Ishikawa (cell line): ENCODE data around the gene PXDN.

Experiments
- CEBPB ChIP-seq: IDR thresholded peaks from 2 replicates; pipeline ENCODE4 v1.6.1; 2012
- CREB1 ChIP-seq: IDR thresholded peaks from 2 replicates; pipeline ENCODE4 v1.6.1; 2012; ENCODE audit warnings: low read depth
- EGR1 ChIP-seq: IDR thresholded peaks from 2 replicates; pipeline ENCODE4 v1.6.1; 2012
- EP300 ChIP-seq: IDR thresholded peaks from 2 replicates; pipeline ENCODE4 v1.6.1; 2012; ENCODE audit warnings: borderline replicate concordance
- FOXM1 ChIP-seq: IDR thresholded peaks from 2 replicates; pipeline ENCODE4 v1.6.1; 2012; ENCODE audit warnings: low read depth, borderline replicate concordance
- NFIC ChIP-seq: IDR thresholded peaks from 2 replicates; pipeline ENCODE4 v1.6.1; 2012
- RAD21 ChIP-seq: IDR thresholded peaks from 2 replicates; pipeline ENCODE4 v1.6.1; 2012; ENCODE audit warnings: low read depth
- TAF1 ChIP-seq: IDR thresholded peaks from 2 replicates; pipeline ENCODE4 v1.6.1; 2012; ENCODE audit warnings: low read depth, mild to moderate bottlenecking
- TCF12 ChIP-seq: IDR thresholded peaks from 2 replicates; pipeline ENCODE4 v1.6.1; 2012; ENCODE audit warnings: low read depth
- TEAD4 ChIP-seq: IDR thresholded peaks from 2 replicates; pipeline ENCODE4 v1.6.1; 2012
- YY1 ChIP-seq: IDR thresholded peaks from 2 replicates; pipeline ENCODE4 v1.6.1; 2012; ENCODE audit warnings: low read depth
- ZBTB7A ChIP-seq: IDR thresholded peaks from 2 replicates; pipeline ENCODE4 v1.6.1; 2012; ENCODE audit warnings: low read depth
- TF ChIP-seq, protein P1 (sequence below): IDR thresholded peaks from 2 replicates; pipeline ENCODE4 v1.6.1; 2012
- TF ChIP-seq, protein P2 (sequence below): IDR thresholded peaks from 2 replicates; pipeline ENCODE4 v1.6.1; 2012
- TF ChIP-seq, protein P3 (sequence below): IDR thresholded peaks from 2 replicates; pipeline ENCODE4 v1.6.1; 2012; ENCODE audit warnings: low read depth, mild to moderate bottlenecking

Gene PXDN

DNA sequence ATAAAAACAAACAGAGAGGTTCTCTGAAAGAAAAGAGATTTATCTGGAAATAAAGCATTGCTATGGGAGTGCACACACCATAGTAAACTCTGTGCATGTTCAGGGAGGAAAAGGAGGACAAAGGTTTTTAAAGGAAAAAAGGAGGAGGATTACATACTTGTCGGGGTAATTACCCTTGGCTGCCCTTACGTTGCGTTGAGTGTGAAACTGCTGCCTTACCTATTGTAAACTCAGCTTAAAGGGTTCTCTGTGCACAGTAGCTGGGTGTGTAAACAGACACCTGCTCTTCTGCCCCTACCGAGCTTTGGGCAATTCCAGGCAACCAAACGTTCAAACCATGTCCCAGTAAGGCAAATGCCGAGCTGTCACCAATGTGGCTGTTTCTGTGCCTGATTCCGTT, 29.6 kb upstream of the PXDN start:
- TF ChIP-seq TCF12 (no peak), NFIC (no peak), EP300 (no peak), CREB1 (no peak), TEAD4 (no peak), RAD21 (no peak), YY1 (no peak), TAF1 (no peak), FOXM1 (no peak)
- TF ChIP-seq, protein P1, sequence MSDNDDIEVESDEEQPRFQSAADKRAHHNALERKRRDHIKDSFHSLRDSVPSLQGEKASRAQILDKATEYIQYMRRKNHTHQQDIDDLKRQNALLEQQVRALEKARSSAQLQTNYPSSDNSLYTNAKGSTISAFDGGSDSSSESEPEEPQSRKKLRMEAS = no peak

DNA sequence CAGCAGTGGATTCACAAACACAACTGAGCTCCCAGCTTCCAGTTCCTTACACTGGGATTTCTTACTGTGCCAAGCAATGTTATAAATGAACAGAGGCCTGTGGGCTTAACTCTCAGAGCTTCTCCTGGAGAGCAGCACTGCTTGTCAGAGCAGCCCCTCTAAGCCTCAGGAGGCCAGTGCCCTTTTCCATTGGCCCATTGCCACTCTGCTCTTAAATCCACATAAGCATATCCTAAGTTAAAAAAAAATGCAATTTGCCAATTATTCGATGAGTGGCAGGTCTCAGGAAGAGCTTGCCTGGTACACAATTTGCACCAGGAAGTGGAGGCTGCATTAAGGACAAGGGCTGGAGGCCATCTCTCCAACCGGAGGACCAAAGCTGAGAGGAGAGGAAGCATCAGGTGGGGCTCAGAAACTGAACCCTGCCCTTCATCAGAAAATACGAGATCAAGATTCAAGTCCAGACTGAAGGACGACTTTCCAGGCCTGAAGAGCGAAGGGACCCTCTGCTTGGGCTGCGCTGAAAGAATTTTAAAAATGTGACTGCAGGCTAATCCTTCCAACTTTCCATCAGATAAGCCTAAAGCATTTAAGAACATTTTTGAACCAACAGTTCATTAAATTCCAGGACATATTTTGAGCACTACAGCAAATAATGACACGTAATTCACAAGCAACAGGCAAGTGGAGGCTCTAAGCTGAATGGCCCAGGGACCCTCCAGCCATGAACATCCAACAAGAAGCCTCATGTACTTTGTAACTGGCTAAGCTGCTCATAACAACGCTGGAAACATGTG, 28.4 kb upstream of the PXDN start:
- TF ChIP-seq NFIC = no peak
- TF ChIP-seq YY1 = no peak
- no peak for TF ChIP-seq TCF12
- no peak for TF ChIP-seq CEBPB
- TF ChIP-seq TEAD4 = no peak
- no peak for TF ChIP-seq FOXM1
- TF ChIP-seq, protein P2, sequence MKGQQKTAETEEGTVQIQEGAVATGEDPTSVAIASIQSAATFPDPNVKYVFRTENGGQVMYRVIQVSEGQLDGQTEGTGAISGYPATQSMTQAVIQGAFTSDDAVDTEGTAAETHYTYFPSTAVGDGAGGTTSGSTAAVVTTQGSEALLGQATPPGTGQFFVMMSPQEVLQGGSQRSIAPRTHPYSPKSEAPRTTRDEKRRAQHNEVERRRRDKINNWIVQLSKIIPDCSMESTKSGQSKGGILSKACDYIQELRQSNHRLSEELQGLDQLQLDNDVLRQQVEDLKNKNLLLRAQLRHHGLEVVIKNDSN = no peak
- no peak for TF ChIP-seq EGR1
- TF ChIP-seq, protein P1 = no peak
- no peak for TF ChIP-seq ZBTB7A
- TF ChIP-seq RAD21 = no peak
- TF ChIP-seq TAF1 = no peak
- TF ChIP-seq CREB1 = no peak
- no peak for TF ChIP-seq EP300

DNA sequence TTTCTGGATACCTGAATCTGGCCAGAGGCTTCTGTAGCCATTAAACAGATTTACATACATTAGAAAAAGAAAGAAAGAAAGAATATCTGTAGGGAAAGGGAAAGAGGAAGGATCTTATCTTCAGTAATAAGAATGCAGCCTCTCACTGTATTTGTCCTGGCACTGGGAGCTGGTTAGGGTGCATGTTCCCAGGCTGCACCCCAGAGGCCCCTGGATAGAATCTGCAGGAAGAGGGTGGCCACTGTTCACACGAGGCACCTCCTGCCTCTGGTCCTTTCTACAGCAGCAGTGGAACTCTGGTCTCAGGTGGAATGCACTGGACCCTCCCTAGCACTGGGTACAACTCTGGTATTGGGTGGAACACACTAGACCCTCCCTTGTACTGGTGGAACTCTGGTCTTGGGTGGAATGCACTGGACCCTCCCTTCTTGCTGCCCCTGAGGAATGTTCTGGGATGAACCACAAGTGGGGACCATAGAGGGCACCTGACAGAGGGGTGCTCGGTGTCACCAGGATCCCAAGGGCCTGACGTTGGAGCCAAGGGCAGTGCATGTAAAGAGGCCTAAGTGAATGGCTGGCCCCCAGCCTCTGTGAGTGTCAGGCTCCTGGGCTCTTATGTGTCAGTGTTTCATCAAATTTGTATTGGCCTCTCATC, 27.4 kb upstream of the PXDN start:
- no peak for TF ChIP-seq CEBPB
- no peak for TF ChIP-seq ZBTB7A
- TF ChIP-seq EP300 = no peak
- TF ChIP-seq TCF12 = no peak
- TF ChIP-seq FOXM1 = no peak
- TF ChIP-seq, protein P1 = no peak
- TF ChIP-seq EGR1 = no peak
- no peak for TF ChIP-seq CREB1
- no peak for TF ChIP-seq TAF1

DNA sequence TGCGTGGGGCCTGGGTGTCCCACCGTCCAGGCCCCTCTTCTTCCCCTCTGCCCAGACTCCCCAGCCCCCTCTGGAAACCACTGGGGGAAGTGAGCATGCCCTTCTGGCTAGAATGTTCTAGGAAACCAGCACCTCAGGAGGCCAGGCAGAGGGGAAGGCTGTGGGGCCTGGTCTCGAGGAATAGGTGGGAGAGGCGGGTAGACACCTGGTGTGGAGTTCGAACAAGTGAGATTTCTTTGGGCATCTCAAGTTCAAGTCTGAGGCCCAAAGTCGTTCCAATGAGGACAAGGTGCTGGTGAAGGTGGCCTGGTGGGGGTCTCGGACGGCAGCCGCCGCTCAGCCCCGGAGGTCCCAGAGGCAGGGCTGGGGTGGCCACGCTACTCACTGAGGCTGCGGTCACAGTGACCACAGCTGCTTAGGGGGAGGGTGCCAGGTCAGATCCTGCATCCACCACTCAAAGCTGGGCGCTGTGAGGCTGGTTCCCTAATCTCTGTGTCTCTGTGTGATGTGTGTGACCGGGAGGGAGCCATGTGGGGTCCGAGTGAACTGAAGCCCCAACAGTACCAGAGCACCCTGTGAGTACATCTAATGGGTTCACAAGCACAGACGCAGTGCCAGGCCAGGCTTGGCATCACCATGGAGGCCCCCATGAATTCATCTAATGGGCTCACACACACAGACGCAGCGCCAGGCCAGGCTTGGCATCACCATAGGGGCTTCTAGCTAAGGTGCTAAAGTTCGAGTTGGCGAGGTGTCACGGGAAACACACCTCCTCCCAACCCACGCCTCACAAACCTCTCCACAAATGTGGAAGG, 26.5 kb upstream of the PXDN start:
- TF ChIP-seq RAD21 (no peak), TAF1 (no peak), TEAD4 (no peak), NFIC (no peak), CEBPB (no peak), EGR1 (no peak), EP300 (no peak)
- TF ChIP-seq, protein P2 = no peak
- TF ChIP-seq, protein P3, sequence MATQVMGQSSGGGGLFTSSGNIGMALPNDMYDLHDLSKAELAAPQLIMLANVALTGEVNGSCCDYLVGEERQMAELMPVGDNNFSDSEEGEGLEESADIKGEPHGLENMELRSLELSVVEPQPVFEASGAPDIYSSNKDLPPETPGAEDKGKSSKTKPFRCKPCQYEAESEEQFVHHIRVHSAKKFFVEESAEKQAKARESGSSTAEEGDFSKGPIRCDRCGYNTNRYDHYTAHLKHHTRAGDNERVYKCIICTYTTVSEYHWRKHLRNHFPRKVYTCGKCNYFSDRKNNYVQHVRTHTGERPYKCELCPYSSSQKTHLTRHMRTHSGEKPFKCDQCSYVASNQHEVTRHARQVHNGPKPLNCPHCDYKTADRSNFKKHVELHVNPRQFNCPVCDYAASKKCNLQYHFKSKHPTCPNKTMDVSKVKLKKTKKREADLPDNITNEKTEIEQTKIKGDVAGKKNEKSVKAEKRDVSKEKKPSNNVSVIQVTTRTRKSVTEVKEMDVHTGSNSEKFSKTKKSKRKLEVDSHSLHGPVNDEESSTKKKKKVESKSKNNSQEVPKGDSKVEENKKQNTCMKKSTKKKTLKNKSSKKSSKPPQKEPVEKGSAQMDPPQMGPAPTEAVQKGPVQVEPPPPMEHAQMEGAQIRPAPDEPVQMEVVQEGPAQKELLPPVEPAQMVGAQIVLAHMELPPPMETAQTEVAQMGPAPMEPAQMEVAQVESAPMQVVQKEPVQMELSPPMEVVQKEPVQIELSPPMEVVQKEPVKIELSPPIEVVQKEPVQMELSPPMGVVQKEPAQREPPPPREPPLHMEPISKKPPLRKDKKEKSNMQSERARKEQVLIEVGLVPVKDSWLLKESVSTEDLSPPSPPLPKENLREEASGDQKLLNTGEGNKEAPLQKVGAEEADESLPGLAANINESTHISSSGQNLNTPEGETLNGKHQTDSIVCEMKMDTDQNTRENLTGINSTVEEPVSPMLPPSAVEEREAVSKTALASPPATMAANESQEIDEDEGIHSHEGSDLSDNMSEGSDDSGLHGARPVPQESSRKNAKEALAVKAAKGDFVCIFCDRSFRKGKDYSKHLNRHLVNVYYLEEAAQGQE = no peak
- TF ChIP-seq, protein P1 = no peak

DNA sequence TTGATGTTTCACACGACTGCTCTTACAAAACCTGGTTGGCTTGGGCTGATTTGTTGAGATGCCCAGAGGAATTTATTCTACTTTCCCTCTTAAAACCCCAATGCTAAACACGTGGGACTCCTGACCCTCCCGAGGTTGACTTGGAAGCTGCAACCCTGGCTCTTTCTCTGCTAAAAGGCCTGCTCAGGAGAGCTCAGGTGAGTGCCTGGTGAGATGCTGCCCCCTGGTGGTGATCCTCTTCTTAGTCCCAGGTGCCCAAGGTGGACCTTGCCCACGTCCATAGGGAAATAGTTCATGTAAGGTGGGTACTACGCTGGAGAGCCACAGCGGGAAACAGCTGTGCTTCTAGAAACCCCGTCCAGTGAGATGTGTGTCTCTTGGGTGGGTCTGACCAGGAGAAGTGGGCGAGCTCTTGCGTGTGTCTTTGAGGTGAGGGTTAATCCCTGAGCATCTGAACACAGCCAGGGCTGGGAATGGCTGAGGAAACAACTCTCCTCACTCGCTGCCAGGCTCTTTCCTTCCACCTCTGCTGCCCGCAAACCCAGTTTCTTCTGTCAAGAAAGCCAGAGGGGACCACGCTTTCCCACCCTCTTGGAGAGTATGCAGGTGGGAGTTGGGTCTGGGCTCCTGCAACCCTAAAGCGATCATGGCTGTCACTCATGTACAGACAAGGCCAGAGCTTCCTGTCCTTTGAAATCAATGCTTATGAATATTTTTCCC, 25.5 kb upstream of the PXDN start:
- TF ChIP-seq, protein P1 = peak; percentile 65
- TF ChIP-seq ZBTB7A (no peak), CREB1 (no peak), CEBPB (no peak), NFIC (no peak), FOXM1 (no peak; the same call in 1 of the 2 replicates), RAD21 (peak; percentile 99), EP300 (no peak), TAF1 (no peak), TCF12 (peak; percentile 31; the same call in 1 of the 2 replicates), EGR1 (no peak)
- TF ChIP-seq, protein P3 = no peak
